Tibial artery (tissue), 4 donors: Measurements from ENCODE around the gene TTBK2.

Source experiments
- DNase-seq, 2 donors: peaks; one replicate each; pipeline ENCODE4 v3.0.0-alpha.2; 2019
- H3K27ac ChIP-seq, 2 donors: fragments of 200-600 bp; sonication (generic) in 1 of 2; 1 replicate in 1 of 2; 2 replicates in 1 of 2; pipeline ENCODE4 v1.5.1; 2018 to 2019; ENCODE audit warnings: mild to moderate bottlenecking in 1 of 2
- H3K27me3 ChIP-seq, 2 donors: fragments of 200-600 bp; sonication (generic) in 1 of 2; one replicate each; pipeline versions ENCODE4 v1.5.1 to v1.6.0; 2016 to 2019
- H3K36me3 ChIP-seq, 3 donors: fragments of 200-600 bp; sonication (generic) in 2 of 3; one replicate each; pipeline ENCODE4 v1.5.1; 2016 to 2019; ENCODE audit warnings: mild to moderate bottlenecking in 2 of 3
- H3K4me1 ChIP-seq, 4 donors: fragments of 200-600 bp; sonication (generic) in 2 of 4; 1 replicate in 3 of 4; 2 replicates in 1 of 4; pipeline ENCODE4 v1.5.1; 2016 to 2019
- H3K4me3 ChIP-seq, 2 donors: fragments of 200-600 bp; sonication (generic) in 1 of 2; 1 replicate in 1 of 2; 2 replicates in 1 of 2; pipeline ENCODE4 v1.5.1; 2018 to 2019; ENCODE audit warnings: mild to moderate bottlenecking in 2 of 2
- H3K9me3 ChIP-seq, 3 donors: fragments of 200-600 bp; sonication (generic) in 1 of 3; one replicate each; pipeline ENCODE4 v1.5.1; 2016 to 2019
- intact Hi-C: fragments of 100-400 bp; cut with DNase I; formaldehyde crosslinking; loops from one replicate; pipeline ENCODE4 v1.15.0; 2023; ENCODE audit warnings: low total_unique reads
- TF ChIP-seq, protein P1 (sequence below), 2 experiments: fragments of 200-600 bp in 1 of 2; fragments of 450-650 bp in 1 of 2; IDR thresholded peaks; one replicate each; pipeline ENCODE4 v1.5.1; 2017 to 2019; ENCODE audit warnings: antibody characterized with exemption in 2 of 2, mild to moderate bottlenecking in 1 of 2, moderate library complexity in 1 of 2

The TTBK2 gene

DNA sequence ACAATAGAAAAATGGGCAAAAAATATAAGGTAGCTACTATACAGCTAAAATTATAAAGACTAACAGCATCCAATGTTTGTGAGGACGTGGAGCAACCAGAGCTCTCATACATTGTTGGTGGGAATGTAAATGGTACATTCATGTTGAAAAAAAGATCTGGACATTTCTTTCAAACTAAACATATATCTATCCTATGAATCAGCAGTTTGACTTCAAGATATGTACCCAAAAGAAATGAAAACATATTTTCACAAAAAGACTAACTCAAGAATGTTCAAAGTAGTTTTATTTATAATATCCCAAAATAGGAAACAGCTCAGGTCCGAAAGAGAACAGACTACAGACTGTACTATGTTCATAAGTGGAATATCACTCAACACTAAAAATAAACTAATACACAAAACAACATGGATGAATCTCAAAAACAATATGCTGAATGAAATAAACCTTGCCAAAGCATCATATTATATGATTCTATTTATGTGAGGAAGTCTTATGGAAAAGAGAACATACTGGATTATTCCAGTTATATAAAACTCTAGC lies 8.8 kb upstream of the TTBK2 start:
- Histone ChIP-seq H3K27ac (peak overlapping the region in 1 of 2 donors; percentile 27), H3K4me3 (no peak overlapping the region), H3K9me3 (no peaks in the 10 kb centered on the region), H3K4me1 (peaks cover 0 to 16% (median 7%) of the 10 kb centered on the region in 4 donors), H3K36me3 (no peaks in the 10 kb centered on the region), H3K27me3 (no peaks in the 10 kb centered on the region)
- TF ChIP-seq, protein P1, sequence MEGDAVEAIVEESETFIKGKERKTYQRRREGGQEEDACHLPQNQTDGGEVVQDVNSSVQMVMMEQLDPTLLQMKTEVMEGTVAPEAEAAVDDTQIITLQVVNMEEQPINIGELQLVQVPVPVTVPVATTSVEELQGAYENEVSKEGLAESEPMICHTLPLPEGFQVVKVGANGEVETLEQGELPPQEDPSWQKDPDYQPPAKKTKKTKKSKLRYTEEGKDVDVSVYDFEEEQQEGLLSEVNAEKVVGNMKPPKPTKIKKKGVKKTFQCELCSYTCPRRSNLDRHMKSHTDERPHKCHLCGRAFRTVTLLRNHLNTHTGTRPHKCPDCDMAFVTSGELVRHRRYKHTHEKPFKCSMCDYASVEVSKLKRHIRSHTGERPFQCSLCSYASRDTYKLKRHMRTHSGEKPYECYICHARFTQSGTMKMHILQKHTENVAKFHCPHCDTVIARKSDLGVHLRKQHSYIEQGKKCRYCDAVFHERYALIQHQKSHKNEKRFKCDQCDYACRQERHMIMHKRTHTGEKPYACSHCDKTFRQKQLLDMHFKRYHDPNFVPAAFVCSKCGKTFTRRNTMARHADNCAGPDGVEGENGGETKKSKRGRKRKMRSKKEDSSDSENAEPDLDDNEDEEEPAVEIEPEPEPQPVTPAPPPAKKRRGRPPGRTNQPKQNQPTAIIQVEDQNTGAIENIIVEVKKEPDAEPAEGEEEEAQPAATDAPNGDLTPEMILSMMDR (IDR thresholded peaks at IDR 0.05), result no peak
- intact Hi-C loops, result loop anchor here (10.0 kb wide), 1 partner anchor 195 kb away; the partner anchor contains the start of gene CDAN1
- DNase-seq, result no peak

DNA sequence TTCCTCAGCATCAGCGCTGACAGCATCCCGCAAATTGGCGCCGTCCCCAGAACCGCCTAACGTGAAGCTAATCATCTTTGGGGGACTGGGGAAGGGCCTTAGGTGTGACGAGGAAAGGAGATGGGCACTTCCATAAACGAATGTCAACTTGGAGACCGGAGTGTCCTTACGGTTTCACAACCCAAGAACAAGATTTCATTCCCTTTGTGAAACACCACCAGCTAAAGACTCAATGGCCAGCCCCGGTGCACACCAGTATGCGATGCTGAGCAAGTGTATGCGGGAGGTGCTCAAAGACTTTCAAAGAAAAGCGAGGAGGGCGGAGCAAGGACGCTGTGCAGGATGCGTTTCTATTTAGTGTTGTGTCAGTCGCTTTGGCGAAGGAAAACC lies 759 bp upstream of the TTBK2 start:
- peak in 1 of 2 donors; percentile 40 for DNase-seq

GRCh38 chr15:42919799-42920518 lies 619 bp downstream of the TTBK2 start:
- peak; percentile 39 to 75 for DNase-seq

More for the DNA sequence above, 759 bp upstream of the TTBK2 start:
- intact Hi-C loops, result loop anchor here (5.0 to 10.0 kb wide), 2 partner anchors 187 to 214 kb away; partner anchors contain the start of gene CDAN1
- H3K4me1 ChIP-seq, result peaks cover 0 to 27% (median 5%) of the 10 kb centered on the region in 4 donors
- H3K36me3 ChIP-seq, result no peaks in the 10 kb centered on the region
- TF ChIP-seq, protein P1 (IDR thresholded peaks at IDR 0.05), result no peak
- no peaks in the 10 kb centered on the region for H3K27me3 ChIP-seq
- H3K4me3 ChIP-seq, result peak overlapping the region; percentile 84 to 99
- no peaks in the 10 kb centered on the region for H3K9me3 ChIP-seq
- peak overlapping the region; percentile 92 to 96 for H3K27ac ChIP-seq

GRCh38 chr15:42919308-42919707 lies 1.3 kb downstream of the TTBK2 start:
- TF ChIP-seq, protein P1 (IDR thresholded peaks at IDR 0.05), result no peak
- H3K4me1 ChIP-seq, result peaks cover 0 to 27% (median 5%) of the 10 kb centered on the region in 4 donors
- intact Hi-C loops, result no loop called here
- H3K27me3 ChIP-seq, result no peaks in the 10 kb centered on the region
- no peak for DNase-seq
- peak overlapping the region; percentile 92 to 96 for H3K27ac ChIP-seq
- no peaks in the 10 kb centered on the region for H3K9me3 ChIP-seq
- no peaks in the 10 kb centered on the region for H3K36me3 ChIP-seq
- H3K4me3 ChIP-seq, result peak overlapping the region; percentile 84 to 99

More at GRCh38 chr15:42919799-42920518, 619 bp downstream of the TTBK2 start:
- H3K27ac ChIP-seq, result peak overlapping the region; percentile 92 to 96
- H3K36me3 ChIP-seq, result no peaks in the 10 kb centered on the region
- TF ChIP-seq, protein P1 (IDR thresholded peaks at IDR 0.05), result no peak
- peak overlapping the region; percentile 84 to 99 for H3K4me3 ChIP-seq
- H3K9me3 ChIP-seq, result no peaks in the 10 kb centered on the region
- peaks cover 0 to 27% (median 5%) of the 10 kb centered on the region in 4 donors for H3K4me1 ChIP-seq
- H3K27me3 ChIP-seq, result no peaks in the 10 kb centered on the region
- intact Hi-C loops, result loop anchor here (5.0 to 10.0 kb wide), 2 partner anchors 185 to 213 kb away; partner anchors contain the start of gene CDAN1

DNA sequence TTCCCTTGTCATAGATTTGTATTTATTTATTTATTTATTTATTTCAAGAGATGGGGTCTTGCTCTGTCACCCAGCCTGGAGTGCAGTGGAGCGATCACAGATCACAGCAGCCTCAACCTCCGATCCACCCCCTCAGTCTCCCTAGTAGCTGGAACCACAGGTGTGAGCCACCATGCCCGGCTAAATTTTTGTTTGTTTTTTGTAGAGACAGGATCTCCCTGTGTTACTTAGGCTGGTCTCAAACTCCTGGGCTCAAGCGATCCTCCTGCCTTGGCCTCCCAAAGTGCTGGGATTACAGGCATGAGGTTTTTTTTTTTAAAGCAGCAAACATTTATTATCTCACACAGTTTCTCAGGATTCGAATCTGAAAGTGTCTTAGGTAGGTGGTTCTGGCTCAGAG lies 2.5 kb downstream of the TTBK2 start:
- no peaks in the 10 kb centered on the region for H3K27me3 ChIP-seq
- intact Hi-C loops, result no loop called here

More for the DNA sequence above, 2.5 kb downstream of the TTBK2 start:
- Histone ChIP-seq H3K4me3 (no peak overlapping the region), H3K9me3 (no peaks in the 10 kb centered on the region), H3K36me3 (no peaks in the 10 kb centered on the region), H3K4me1 (peaks cover 0 to 27% (median 5%) of the 10 kb centered on the region in 4 donors), H3K27ac (no peak overlapping the region)
- TF ChIP-seq, protein P1 (IDR thresholded peaks at IDR 0.05), result no peak
- DNase-seq, result no peak
